NCI-H1694 (cell line): ENCODE measurements around the gene MUC20.
"Not testable (repeated sequence)": the region's sequence is repeated elsewhere in the genome, so short reads cannot be mapped to it uniquely, and the experiment has no call there.

ENCODE experiments used
- DNase-seq: peaks from one replicate; lab custom pipeline; 2025; lab: John Stamatoyannopoulos, UW

Gene MUC20, protein sequence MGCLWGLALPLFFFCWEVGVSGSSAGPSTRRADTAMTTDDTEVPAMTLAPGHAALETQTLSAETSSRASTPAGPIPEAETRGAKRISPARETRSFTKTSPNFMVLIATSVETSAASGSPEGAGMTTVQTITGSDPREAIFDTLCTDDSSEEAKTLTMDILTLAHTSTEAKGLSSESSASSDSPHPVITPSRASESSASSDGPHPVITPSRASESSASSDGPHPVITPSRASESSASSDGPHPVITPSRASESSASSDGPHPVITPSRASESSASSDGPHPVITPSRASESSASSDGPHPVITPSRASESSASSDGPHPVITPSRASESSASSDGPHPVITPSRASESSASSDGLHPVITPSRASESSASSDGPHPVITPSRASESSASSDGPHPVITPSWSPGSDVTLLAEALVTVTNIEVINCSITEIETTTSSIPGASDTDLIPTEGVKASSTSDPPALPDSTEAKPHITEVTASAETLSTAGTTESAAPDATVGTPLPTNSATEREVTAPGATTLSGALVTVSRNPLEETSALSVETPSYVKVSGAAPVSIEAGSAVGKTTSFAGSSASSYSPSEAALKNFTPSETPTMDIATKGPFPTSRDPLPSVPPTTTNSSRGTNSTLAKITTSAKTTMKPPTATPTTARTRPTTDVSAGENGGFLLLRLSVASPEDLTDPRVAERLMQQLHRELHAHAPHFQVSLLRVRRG

DNA sequence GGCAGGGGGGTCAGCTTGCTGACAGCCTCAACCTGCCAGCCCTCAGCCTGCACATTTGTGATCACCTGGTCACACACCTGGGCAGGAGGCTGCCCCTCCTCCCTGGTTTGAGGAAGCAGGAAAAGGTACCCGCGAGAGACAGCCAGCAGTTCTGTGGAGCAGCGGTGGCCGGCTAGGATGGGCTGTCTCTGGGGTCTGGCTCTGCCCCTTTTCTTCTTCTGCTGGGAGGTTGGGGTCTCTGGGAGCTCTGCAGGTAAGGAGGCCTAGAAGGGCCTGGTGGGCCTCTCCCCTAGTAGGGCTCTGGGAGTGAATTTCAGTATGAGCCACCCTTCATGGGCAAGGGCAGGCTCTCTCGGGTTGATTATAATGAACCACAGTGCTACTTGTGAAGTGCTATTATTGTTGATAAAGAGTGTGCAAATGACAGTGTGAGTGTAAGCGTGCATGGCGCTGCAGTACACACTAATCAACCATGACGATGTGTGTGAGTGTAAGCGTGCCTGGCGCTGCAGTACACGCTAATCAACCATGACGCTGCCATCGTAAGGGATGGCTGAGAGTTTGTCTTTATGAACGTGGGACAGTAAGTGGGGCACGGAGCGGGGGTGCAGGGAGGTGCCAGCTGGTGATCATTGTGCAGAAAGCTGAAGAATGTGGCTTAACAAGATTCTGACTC is at the start of gene MUC20:
TSS of gene MUC20 (plus strand) at position 148 of the 676 bp plus-strand sequence. CDS start at position 178, 30 bp downstream.
- not testable (repeated sequence) for DNase-seq

DNA sequence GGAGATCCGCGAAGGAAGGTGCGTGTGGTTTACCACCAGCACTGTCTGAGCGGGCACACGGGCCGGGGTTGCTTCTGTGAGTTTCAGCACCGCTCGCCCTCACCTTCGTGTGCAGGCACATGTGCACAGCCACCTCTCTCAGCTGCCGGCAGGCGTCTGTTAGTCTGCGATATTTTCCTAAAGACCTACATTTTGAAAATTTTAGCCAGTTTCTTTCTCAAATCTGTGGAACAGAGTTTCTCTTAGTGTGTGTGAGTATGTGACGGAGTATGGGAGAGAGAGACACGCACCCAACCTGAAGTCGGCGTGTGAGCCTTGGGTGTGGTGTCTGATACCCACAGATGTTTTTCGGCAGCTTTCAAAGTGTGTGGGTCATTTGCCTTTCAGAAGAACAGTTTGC is 49.5 kb upstream of the MUC20 start:
- DNase-seq = not testable (repeated sequence)

DNA sequence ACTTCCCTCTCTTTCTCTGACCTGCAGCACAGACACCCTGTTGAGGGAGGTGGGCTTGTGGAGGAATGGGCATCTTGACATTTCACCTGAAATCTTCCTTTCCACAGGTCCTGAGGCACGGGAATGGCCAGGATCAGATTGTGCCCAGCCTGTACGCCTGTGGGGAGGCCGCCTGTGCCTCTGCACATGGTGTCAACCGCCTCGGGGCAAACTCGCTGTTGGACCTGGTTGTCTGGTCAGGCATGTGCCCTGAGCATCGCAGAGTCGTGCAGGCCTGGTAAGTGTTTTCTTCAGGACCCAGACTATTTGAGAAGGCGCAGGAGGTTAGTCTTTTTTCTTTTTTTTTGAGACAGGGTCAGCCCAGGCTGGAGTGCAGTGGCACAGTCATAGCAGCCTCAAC is 47.1 kb upstream of the MUC20 start:
- DNase-seq = not testable (repeated sequence)

DNA sequence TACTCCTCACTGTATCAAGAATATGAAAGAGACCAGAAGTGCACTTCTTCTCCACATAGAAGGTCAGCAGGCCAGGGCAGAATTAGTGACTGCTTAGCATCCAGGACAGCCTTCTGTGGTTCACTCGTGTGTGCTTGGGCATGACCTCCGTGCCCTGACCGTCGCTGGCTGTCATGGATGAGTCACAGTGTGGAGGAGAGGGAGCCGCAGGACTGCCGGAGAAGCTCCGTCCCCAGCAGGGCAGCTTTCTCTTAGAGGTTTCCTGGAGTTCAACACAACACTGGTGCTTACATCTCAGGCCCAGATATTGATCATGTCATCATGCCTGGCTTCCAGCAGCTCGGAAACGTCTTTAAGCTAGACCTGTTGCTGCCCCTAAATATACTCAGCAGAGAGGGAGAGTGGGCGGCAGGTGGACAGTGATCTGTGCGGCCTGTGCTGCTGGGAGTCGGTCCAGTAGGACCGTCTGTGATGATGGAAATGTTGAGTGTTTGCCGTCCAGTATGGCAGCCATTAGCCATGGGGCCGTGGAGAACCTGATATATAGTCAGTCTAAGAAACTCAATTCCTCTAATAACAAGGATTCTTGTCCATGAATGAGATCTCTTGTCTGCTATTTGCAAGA is 42.3 kb upstream of the MUC20 start:
- DNase-seq = not testable (repeated sequence)

DNA sequence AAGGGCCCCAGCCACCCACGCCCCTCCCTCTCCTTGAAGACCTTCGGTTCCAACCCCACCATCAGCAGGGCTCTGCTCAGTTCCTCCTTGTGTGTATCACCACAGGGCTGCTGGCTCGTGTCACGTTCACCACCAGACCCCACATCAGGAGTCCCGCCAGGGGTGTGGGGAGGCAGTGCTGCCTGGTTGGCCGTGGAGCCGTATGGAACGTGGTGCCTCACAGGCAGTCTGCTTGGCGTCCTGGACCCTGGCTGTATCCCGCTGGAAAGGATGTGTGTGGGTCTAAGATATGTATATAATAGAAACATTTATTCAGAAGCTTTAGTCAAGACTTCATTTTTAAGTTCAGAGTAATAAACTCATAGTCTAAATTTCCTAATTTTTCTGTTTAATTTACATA is 40.1 kb upstream of the MUC20 start:
- DNase-seq = not testable (repeated sequence)

DNA sequence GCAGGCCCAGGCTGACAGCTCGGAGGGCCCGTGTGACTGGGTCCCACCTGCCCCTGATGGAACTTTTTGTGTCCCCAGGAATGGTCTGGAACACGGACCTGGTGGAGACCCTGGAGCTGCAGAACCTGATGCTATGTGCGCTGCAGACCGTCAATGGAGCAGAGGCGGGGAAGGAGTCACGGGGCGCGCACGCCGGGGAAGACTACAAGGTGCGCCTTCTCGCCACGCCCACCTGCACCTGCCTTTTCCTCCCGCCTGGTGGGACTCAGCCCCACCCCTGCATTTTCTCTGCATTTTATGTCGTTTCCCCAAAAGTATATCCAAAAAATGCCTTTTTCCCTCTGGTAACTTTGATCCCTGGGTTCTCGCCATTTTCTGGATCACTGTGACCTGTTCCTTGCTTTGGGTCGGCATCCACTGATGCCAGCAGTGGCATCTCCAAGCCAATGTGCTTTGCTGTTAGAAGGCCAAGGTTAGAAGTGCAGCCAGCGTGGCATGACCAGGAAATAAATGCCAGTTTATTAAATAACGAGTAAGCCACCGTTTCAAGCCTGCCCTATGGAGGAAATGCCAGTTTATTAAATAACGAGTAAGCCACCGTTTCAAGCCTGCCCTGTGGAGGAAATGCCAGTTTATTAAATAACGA is 39.2 kb upstream of the MUC20 start:
- DNase-seq = not testable (repeated sequence)

DNA sequence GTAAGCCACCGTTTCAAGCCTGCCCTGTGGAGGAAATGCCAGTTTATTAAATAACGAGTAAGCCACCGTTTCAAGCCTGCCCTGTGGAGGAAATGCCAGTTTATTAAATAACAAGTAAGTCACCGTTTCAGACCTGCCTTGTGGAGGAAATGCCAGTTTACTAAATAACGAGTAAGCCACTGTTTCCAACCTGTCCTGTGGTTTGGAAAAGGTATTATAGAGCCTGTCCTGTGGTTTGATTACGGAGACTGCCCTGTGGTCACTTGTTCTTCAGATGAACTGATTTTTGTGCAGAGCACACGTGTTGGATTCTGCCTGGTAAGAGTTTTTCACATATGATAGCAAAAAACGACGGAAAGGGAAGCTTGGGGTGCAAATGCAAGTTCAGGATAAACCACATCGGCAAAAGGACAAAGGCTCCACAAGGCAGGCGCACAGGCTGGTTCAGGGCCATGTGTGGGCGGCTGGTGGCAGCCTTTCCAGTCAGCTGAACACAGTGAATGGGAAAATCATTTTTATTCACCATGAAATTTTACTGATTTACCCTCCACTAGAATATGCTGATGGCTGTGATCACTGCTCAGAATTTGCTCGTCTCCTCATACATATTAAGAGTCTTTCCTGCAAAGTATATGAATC is 38.6 kb upstream of the MUC20 start:
- not testable (repeated sequence) for DNase-seq

DNA sequence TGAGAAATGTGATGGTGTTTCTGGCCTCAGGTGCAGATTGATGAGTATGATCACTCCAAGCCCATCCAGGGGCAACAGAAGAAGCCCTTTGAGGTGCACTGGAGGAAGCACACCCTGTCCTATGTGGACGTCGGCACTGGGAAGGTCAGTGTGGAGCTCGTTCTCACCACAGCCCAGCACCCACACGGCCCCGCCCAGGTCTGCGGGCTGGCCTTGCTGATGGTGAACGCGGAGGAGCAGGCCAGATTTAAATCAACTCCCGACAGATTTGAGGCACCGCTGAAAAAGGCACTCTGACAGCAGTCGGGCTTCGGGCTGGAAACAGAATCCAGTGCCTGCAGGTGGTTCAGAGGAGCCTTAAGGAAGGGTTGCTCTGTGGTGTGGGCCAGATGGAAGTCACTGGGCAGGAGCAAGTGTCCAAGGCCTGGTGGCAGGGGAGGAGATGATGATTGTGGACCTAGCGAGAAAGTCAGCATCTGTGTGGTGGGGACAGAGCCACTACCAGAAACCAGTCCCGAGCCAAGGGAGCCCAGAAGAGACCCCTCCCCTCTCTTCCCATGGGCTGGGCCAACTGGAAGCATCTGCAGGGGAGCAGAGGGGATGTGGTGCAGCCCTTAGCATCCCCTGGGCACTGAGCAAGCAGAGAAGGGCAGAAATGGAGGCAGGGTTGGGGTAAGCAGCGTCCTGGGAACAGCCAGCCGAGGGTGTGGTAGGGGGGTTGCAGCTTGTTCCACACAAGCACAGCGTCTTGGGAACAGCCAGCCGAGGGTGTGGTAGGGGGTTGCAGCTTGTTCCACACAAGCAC is 36.9 kb upstream of the MUC20 start:
- DNase-seq = not testable (repeated sequence)

DNA sequence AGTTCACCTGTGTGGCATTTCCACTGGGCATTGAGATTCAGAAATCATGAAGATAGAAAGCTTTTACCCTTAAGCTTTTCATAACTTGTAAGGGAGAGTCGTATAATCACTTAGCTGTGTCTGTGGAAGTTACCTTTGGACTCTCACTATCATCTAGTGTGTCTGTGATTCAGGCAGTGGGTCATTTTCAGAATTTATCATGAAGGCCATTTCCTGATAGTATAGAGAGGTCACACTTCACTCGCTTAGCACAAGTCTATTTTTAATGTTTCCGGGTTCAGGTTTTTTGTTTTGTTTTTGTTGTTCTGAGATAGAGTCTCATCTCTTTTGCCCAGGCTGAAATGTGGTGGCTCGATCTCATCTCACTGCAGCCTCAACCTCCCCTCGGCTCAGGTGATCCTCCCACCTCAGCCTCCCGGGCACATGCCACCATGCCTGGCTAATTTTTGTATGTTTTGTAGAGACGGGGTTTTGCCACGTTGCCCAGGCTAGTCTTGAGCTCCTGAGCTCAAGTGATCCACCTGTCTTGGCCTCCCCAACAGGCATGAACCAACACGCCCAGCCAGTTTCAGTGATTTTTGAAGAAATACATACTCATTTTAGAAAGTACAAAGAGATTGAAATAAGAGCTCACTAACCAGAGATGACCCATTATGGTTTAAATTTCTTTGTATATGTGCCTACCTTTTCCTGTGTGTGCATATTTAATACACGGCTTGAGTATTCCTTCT is 36.1 kb upstream of the MUC20 start:
- not testable (repeated sequence) for DNase-seq

DNA sequence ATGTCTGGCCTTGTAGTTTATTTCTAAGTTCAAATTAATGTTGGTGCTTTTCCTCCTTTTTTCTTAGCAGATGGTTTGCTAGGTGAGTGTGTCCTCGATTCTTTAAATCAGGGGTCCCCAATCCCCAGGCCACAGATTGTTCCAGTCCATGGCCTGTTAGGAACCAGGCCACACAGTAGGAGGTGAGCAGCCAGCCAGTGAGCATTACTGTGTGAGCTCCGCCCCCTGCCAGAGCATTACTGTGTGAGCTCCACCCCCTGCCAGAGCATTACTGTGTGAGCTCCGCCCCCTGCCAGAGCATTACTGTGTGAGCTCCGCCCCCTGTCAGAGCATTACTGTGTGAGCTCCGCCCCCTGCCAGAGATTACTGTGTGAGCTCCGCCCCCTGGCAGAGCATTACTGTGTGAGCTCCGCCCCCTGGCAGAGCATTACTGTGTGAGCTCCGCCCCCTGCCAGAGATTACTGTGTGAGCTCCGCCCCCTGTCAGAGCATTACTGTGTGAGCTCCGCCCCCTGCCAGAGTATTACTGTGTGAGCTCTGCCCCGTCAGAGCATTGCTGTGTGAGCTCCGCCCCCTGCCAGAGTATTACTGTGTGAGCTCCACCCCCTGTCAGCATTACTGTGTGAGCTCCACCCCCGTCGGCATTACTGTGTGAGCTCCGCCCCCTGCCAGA is 34.1 kb upstream of the MUC20 start:
- not testable (repeated sequence) for DNase-seq

DNA sequence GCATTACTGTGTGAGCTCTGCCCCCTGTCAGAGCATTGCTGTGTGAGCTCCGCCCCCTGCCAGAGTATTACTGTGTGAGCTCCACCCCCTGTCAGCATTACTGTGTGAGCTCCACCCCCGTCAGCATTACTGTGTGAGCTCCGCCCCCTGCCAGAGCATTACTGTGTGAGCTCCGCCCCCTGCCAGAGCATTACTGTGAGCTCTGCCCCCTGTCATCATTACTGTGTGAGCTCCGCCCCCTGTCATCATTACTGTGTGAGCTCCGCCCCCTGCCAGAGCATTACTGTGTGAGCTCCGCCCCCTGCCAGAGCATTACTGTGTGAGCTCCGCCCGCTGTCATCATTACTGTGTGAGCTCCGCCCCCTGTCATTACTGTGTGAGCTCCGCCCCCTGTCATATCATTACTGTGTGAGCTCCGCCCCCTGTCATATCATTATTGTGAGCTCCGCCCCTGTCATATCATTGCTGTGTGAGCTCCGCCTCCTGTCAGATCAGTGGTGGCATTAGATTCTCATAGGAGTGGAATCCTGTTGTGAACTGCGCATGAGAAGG is 33.5 kb upstream of the MUC20 start:
- not testable (repeated sequence) for DNase-seq

DNA sequence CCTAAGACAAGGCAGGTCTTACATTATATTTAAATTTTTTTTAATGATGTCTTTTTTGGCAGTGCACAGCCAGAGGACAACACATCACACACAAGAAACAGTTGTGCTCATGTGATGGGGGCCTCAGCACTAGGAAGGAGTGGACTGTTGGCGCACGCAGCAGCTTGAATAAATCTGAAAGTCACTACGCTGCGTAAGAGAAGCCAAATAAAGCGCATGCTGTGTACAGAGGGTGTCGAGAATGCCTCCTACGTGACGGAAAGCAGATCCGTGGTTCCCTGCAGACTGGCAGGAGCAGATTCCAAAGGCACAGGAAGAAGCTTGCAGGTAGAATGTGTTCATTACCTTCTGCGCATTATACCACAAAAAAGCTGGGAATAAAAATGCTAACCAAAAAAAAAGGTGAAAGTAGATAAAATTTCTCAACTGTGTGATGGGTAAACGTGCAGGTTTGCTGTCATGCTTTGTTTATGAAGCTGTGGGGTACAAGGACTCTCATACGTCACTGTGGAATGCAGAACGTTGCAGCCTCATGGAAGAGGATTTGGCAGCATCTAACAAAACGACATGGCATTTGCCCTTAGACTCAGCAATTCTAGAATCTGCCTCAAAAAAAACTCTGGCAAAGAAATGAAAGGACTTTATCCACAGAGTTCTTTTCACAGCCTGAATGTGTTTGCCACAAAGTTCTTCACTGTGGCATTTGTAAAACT is 32.2 kb upstream of the MUC20 start:
- not testable (repeated sequence) for DNase-seq

DNA sequence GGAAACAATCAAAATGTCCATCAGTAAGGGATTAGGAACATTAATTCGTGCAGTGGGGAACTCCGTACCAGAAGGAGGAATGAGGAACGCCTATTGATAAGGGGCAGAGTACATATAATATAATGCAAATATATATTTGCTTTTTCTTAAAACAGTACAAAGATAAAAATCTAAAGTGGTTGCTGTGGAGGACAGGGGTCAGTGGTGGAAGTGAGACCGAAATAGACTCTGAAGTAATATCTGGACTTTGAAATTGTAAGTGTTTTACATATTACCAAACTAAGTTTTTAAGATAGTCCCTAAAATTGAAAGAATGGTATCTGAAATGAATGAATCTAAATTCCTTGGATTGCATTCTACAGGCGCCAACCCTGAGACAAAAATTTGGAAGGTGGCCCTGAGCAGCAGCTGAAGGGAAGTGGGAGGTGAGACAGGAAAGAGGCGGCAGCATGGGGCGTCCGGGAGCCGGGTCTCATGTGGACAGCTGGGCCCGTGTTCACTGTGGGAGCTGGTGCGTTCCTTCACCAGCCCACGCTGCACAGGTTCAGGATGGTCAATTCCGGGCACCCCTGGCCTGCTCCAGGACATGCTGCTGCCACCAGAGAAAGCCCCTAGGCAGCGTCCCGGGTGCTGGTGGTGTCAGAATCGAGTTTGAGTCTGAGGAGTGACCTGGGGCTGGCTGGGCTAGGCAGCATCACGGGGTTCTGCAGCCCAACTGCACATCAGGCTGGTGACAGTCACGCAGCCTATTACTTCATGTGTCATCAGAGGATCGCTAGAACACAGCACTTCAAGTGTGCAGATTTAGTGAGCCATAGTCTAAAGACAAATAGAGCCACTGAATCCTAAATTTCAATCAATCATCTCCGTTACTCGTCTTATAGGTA is 31.4 kb upstream of the MUC20 start:
- DNase-seq = not testable (repeated sequence)

DNA sequence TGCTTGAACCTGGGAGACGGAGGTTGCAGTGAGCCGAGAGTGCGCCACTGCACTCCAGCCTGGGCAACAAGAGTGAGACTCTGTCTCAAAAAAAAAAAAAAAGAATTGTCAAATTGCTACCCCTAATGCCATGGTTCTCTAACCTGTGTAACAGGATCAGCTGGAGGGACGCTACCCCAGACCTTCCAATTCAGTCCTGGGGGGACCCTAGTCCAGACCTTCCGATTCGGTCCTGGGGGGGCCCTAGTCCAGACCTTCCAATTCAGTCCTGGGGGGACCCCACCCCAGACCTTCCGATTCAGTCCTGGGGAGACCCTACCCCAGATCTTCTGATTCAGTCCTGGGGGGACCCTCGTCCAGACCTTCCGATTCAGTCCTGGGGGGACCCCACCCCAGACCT is 29.8 kb upstream of the MUC20 start:
- no peak for DNase-seq

DNA sequence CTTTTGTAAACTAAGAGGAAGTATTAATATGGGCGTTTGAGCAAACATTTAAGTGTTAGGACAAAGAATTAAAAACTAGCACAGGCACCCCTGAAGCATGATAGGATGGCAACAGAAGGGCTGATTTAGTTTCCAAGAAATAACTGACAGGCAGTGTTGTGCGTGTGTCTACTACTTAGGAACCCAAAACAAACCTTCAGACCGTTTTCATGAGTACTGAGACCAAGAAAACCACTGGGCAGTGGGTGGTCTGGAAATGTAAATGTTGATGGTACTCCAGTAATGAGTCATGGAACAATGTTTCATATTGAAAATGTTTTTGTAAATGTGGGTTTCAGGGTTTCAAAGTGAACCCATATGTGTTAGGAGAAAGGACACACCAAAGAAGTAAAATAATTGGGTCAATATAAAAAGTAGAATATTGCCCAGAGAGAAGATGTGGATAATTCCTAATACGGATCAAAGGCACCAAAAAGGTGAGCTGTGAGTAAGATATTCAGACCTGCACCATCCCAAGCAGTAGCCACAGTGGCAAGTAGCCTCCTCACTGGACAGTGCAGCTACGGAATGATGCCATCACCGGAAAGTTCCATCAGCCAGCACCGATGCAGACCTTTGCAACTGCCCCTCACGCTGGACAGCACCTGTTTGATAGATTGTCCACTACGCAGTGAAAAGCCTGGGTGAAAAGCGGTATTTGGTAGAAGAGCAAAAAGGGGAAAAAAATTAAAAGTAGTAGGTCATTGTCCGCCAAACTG is 29.0 kb upstream of the MUC20 start:
- DNase-seq = not testable (repeated sequence)

DNA sequence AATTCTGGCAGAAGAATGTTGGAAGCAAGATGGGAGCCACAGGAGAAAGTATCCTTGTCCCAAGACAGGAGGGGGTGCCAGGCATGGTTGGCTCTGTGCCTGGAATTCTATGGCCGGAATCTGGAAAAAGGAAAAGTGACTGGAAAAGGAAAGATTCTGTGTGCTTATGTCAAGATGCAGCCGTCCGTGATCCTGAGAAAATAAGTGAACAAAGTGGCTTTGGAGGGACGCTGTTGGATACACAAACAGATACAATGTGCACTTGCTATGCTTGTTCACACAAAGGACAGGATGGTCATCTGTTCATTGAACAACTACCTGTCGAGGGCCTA is 28.5 kb upstream of the MUC20 start:
- DNase-seq = no peak
